ACHN (cell line): Measurements from ENCODE around the gene ZNF710.
"Not testable (repeated sequence)": the region's sequence is repeated elsewhere in the genome, so short reads cannot be mapped to it uniquely, and the experiment has no call there.

Experiments used
- DNase-seq: peaks from one replicate; pipeline ENCODE4 v3.0.0-alpha.2; 2015
- in situ Hi-C: cut with HindIII; loops from 2 replicates; pipeline ENCODE4 v1.10.0; 2017; ENCODE audit warnings: low sequenced_read_pairs, low pct_ligation_motif_present, low pct_unique_long_range_greater_than_20kb

The ZNF710 gene

GRCh38 chr15:90106522-90107117 lies 105.5 kb downstream of the ZNF710 start:
- in situ Hi-C loops = no loop called here
- peak; percentile 39 for DNase-seq

GRCh38 chr15:90108038-90108437 lies 106.9 kb downstream of the ZNF710 start:
- DNase-seq, in situ Hi-C loops: not testable (repeated sequence)

GRCh38 chr15:90109163-90109751 lies 108.1 kb downstream of the ZNF710 start:
- in situ Hi-C loops, DNase-seq: not testable (repeated sequence)

- in situ Hi-C loops = no loop called here
- no peak for DNase-seq
Observed at GRCh38 chr15:90113166-90113565, 112.0 kb downstream of the ZNF710 start.

GRCh38 chr15:90114451-90114901 lies 113.4 kb downstream of the ZNF710 start:
- DNase-seq = no peak
- in situ Hi-C loops = no loop called here

- DNase-seq = no peak
- in situ Hi-C loops = no loop called here
Observed at GRCh38 chr15:90115783-90116182, 114.7 kb downstream of the ZNF710 start.

GRCh38 chr15:90119367-90119766 lies 118.2 kb downstream of the ZNF710 start:
- in situ Hi-C loops = no loop called here
- no peak for DNase-seq

GRCh38 chr15:90121086-90121485 lies 120.0 kb downstream of the ZNF710 start:
- in situ Hi-C loops = no loop called here

GRCh38 chr15:90124507-90124906 lies 123.4 kb downstream of the ZNF710 start:
- no peak for DNase-seq
- in situ Hi-C loops = no loop called here

More at GRCh38 chr15:90121086-90121485, 120.0 kb downstream of the ZNF710 start:
- DNase-seq = no peak

GRCh38 chr15:90126022-90126421 lies 124.9 kb downstream of the ZNF710 start:
- DNase-seq = no peak
- in situ Hi-C loops = no loop called here

- DNase-seq = peak; percentile 28
Observed at GRCh38 chr15:90126596-90127435, 125.7 kb downstream of the ZNF710 start.

GRCh38 chr15:90130291-90130690 lies 129.2 kb downstream of the ZNF710 start:
- DNase-seq = no peak
- in situ Hi-C loops = no loop called here

More at GRCh38 chr15:90126596-90127435, 125.7 kb downstream of the ZNF710 start:
- in situ Hi-C loops = no loop called here
